Measurements from ENCODE around the gene TGM6.

The TGM6 gene

GRCh38 chr20:2420510-2420909 is 39.8 kb downstream of the TGM6 start:
- H4K20me1 ChIP-seq (ENCODE audit: insufficient read depth, low read length), result no peaks in the 10 kb centered on the region
- H3K4me3 ChIP-seq (ENCODE audit: low read length), result no peak overlapping the region
- no peaks in the 10 kb centered on the region for H3K79me2 ChIP-seq (ENCODE audit: low read length)
- H2AFZ ChIP-seq (ENCODE audit: low read depth, low read length), result no peak overlapping the region
- H3K9me3 ChIP-seq (ENCODE audit: insufficient read depth, low read length), result no peaks in the 10 kb centered on the region
- no peak overlapping the region for H3K4me2 ChIP-seq (ENCODE audit: low read length)
- no peak overlapping the region for H3K27ac ChIP-seq (ENCODE audit: low read length)
- H3K9ac ChIP-seq (ENCODE audit: low read length), result no peak overlapping the region
- H3K27me3 ChIP-seq (ENCODE audit: low read depth, low read length), result peaks cover 16% of the 10 kb centered on the region
- H3K36me3 ChIP-seq (replicated peaks; ENCODE audit: low read depth, low read length), result no peaks in the 10 kb centered on the region
- no peaks in the 10 kb centered on the region for H3K4me1 ChIP-seq (ENCODE audit: low read length)
- TF ChIP-seq CTCF (IDR thresholded peaks at IDR 0.05; ENCODE audit: low read depth, low read length), result no peak
- no peak for TF ChIP-seq EZH2phosphoT487 (IDR thresholded peaks at IDR 0.05; ENCODE audit: low read depth)

- no peak for TF ChIP-seq CTCF (IDR thresholded peaks at IDR 0.05; ENCODE audit: low read depth, low read length)
- TF ChIP-seq EZH2phosphoT487 (IDR thresholded peaks at IDR 0.05; ENCODE audit: low read depth), result no peak
- H3K27me3 ChIP-seq (ENCODE audit: low read depth, low read length), result peaks cover 13% of the 10 kb centered on the region
- H3K36me3 ChIP-seq (replicated peaks; ENCODE audit: low read depth, low read length), result no peaks in the 10 kb centered on the region
- H3K4me2 ChIP-seq (ENCODE audit: low read length), result no peak overlapping the region
- H3K27ac ChIP-seq (ENCODE audit: low read length), result no peak overlapping the region
- no peak overlapping the region for H3K9ac ChIP-seq (ENCODE audit: low read length)
- H3K9me3 ChIP-seq (ENCODE audit: insufficient read depth, low read length), result no peaks in the 10 kb centered on the region
- H3K79me2 ChIP-seq (ENCODE audit: low read length), result no peaks in the 10 kb centered on the region
- H4K20me1 ChIP-seq (ENCODE audit: insufficient read depth, low read length), result no peaks in the 10 kb centered on the region
- no peak overlapping the region for H3K4me3 ChIP-seq (ENCODE audit: low read length)
- H3K4me1 ChIP-seq (ENCODE audit: low read length), result no peaks in the 10 kb centered on the region
- no peak overlapping the region for H2AFZ ChIP-seq (ENCODE audit: low read depth, low read length)
These were observed 40.5 kb downstream of the TGM6 start for GRCh38 chr20:2421247-2421646.

GRCh38 chr20:2429051-2429450 is 48.4 kb downstream of the TGM6 start:
- H4K20me1 ChIP-seq (ENCODE audit: insufficient read depth, low read length), result no peaks in the 10 kb centered on the region
- H2AFZ ChIP-seq (ENCODE audit: low read depth, low read length), result no peak overlapping the region
- H3K4me3 ChIP-seq (ENCODE audit: low read length), result no peak overlapping the region
- H3K79me2 ChIP-seq (ENCODE audit: low read length), result no peaks in the 10 kb centered on the region
- H3K36me3 ChIP-seq (replicated peaks; ENCODE audit: low read depth, low read length), result no peaks in the 10 kb centered on the region
- TF ChIP-seq CTCF (IDR thresholded peaks at IDR 0.05; ENCODE audit: low read depth, low read length) (no peak), EZH2phosphoT487 (IDR thresholded peaks at IDR 0.05; ENCODE audit: low read depth) (no peak)
- peaks cover 8% of the 10 kb centered on the region for H3K27me3 ChIP-seq (ENCODE audit: low read depth, low read length)
- H3K4me2 ChIP-seq (ENCODE audit: low read length), result no peak overlapping the region
- H3K9me3 ChIP-seq (ENCODE audit: insufficient read depth, low read length), result no peaks in the 10 kb centered on the region
- no peak overlapping the region for H3K9ac ChIP-seq (ENCODE audit: low read length)
- no peaks in the 10 kb centered on the region for H3K4me1 ChIP-seq (ENCODE audit: low read length)
- H3K27ac ChIP-seq (ENCODE audit: low read length), result no peak overlapping the region

- H3K4me1 ChIP-seq (ENCODE audit: low read length), result no peaks in the 10 kb centered on the region
- H3K9me3 ChIP-seq (ENCODE audit: insufficient read depth, low read length), result no peaks in the 10 kb centered on the region
- no peak overlapping the region for H3K27ac ChIP-seq (ENCODE audit: low read length)
- no peaks in the 10 kb centered on the region for H3K36me3 ChIP-seq (replicated peaks; ENCODE audit: low read depth, low read length)
- H3K9ac ChIP-seq (ENCODE audit: low read length), result no peak overlapping the region
- no peak overlapping the region for H2AFZ ChIP-seq (ENCODE audit: low read depth, low read length)
- TF ChIP-seq CTCF (IDR thresholded peaks at IDR 0.05; ENCODE audit: low read depth, low read length) (no peak), EZH2phosphoT487 (IDR thresholded peaks at IDR 0.05; ENCODE audit: low read depth) (no peak)
- no peaks in the 10 kb centered on the region for H4K20me1 ChIP-seq (ENCODE audit: insufficient read depth, low read length)
- H3K79me2 ChIP-seq (ENCODE audit: low read length), result no peaks in the 10 kb centered on the region
- H3K27me3 ChIP-seq (ENCODE audit: low read depth, low read length), result peaks cover 8% of the 10 kb centered on the region
- H3K4me3 ChIP-seq (ENCODE audit: low read length), result no peak overlapping the region
- no peak overlapping the region for H3K4me2 ChIP-seq (ENCODE audit: low read length)
These were observed 49.8 kb downstream of the TGM6 start for GRCh38 chr20:2430538-2430937.

Data from OCI-LY3 (cell line).